ENCODE results near the gene CIC.

CIC gene

GRCh38 chr19:42278452-42279154 is 9.6 kb downstream of the CIC start:
- DNase-seq, result no peak

GRCh38 chr19:42279155-42279901 is 10.3 kb downstream of the CIC start:
- no peak for DNase-seq

GRCh38 chr19:42279902-42280814 is 11.1 kb downstream of the CIC start:
- DNase-seq, result peak; percentile 70

GRCh38 chr19:42280815-42281145 is 11.7 kb downstream of the CIC start:
- no peak for DNase-seq

GRCh38 chr19:42281146-42281826 is 12.2 kb downstream of the CIC start:
- no peak for DNase-seq

GRCh38 chr19:42281827-42282762 is 13.0 kb downstream of the CIC start:
- no peak for DNase-seq

GRCh38 chr19:42282819-42283187 is 13.8 kb downstream of the CIC start:
- no peak for DNase-seq

GRCh38 chr19:42283188-42284065 is 14.4 kb downstream of the CIC start:
- peak; percentile 94 for DNase-seq

GRCh38 chr19:42284066-42284501 is 15.0 kb downstream of the CIC start:
- peak; percentile 73 for DNase-seq

- DNase-seq, result no peak
Observed at GRCh38 chr19:42284591-42285341, 15.7 kb downstream of the CIC start.

GRCh38 chr19:42285541-42285941 is 16.5 kb downstream of the CIC start:
- no peak for DNase-seq

GRCh38 chr19:42285988-42286348 is 16.9 kb downstream of the CIC start:
- no peak for DNase-seq

GRCh38 chr19:42286349-42287016 is 17.4 kb downstream of the CIC start:
- no peak for DNase-seq

- no peak for DNase-seq
Observed at GRCh38 chr19:42287017-42287826, 18.2 kb downstream of the CIC start.

GRCh38 chr19:42287827-42288107 is 18.7 kb downstream of the CIC start:
- no peak for DNase-seq

- no peak for DNase-seq
Observed at GRCh38 chr19:42288387-42288786, 19.3 kb downstream of the CIC start.

GRCh38 chr19:42288881-42289555 is 20.0 kb downstream of the CIC start:
- DNase-seq, result no peak

- no peak for DNase-seq
Observed at GRCh38 chr19:42289556-42290041, 20.5 kb downstream of the CIC start.
